NOMO-1 treated with dmso at 0.1 percent for 144 hours (cell line): ENCODE measurements around the gene PIP5KL1.

Experiments
- DNase-seq: peaks from one replicate; lab custom pipeline; 2025; ENCODE audit not compliant: unreplicated experiment; lab: John Stamatoyannopoulos, UW

The PIP5KL1 gene, protein sequence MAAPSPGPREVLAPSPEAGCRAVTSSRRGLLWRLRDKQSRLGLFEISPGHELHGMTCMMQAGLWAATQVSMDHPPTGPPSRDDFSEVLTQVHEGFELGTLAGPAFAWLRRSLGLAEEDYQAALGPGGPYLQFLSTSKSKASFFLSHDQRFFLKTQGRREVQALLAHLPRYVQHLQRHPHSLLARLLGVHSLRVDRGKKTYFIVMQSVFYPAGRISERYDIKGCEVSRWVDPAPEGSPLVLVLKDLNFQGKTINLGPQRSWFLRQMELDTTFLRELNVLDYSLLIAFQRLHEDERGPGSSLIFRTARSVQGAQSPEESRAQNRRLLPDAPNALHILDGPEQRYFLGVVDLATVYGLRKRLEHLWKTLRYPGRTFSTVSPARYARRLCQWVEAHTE

DNA sequence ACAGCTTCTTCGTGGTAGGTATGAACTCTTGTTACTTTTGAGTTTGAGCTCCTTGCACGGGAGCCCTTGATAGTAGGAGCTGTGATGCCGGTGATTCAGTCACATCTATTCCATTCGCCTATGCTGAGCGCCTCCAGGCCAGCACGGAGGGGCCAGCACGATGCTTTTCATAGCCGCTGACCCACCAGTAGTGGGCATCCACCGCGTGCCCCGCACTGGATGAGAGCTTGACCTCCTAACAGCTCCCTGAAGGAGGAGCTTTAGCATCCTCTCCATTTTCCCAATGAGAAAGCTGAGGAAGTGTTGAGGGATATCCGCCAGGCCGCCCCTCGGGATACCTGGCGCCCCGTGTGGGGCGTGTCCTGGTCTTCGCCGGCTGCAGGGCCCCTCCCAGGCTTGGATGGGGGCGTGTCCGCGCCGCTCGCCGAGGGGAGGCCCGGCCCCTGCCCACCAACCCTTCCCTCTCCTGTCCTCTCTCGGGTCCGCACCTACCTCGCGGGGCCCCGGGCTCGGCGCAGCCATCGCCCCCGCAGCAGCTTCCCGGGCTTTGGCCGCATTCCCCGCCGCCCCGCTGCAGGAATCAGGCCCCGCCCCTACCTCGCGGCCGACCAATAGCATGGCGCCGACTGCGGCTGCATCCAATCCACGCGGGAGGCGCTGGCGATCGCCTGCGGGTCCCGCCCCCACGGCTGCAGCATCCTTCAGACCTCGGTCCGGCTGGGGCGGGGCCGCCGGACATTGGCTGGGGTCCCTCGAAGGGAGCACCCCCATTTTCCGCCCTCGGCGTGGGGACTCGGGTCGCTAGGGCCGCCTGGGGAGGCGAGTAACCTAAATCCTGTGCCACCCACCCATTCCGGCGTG lies at the start of gene PIP5KL1:
PIP5KL1 (minus strand) TSS at position 547 of the 861 bp plus-strand sequence; CDS start at position 522, 25 bp downstream.
- DNase-seq, result peak; percentile 31

- DNase-seq, result no peak
Measured at GRCh38 chr9:127980060-127980705, 49.6 kb upstream of the PIP5KL1 start.

- DNase-seq, result no peak
Measured at GRCh38 chr9:127979333-127980059, 48.9 kb upstream of the PIP5KL1 start.

DNA sequence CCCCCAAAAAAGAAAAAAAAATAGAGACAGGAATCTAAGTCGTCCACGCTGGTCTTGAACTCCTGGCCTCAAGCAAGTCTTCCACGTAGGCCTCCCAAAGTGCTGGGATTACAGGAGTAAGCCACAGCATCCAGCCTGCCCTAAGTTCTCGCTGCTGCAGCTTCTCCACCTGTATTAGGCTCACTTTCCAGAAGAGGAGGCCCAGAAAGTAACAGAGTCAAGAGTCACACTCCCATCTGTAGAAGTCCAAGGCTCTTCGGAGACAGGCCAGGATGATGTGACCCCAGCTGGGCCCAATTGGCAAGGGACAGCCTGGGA lies 48.4 kb upstream of the PIP5KL1 start:
- DNase-seq, result no peak

GRCh38 chr9:127977884-127978647 lies 47.5 kb upstream of the PIP5KL1 start:
- no peak for DNase-seq

DNA sequence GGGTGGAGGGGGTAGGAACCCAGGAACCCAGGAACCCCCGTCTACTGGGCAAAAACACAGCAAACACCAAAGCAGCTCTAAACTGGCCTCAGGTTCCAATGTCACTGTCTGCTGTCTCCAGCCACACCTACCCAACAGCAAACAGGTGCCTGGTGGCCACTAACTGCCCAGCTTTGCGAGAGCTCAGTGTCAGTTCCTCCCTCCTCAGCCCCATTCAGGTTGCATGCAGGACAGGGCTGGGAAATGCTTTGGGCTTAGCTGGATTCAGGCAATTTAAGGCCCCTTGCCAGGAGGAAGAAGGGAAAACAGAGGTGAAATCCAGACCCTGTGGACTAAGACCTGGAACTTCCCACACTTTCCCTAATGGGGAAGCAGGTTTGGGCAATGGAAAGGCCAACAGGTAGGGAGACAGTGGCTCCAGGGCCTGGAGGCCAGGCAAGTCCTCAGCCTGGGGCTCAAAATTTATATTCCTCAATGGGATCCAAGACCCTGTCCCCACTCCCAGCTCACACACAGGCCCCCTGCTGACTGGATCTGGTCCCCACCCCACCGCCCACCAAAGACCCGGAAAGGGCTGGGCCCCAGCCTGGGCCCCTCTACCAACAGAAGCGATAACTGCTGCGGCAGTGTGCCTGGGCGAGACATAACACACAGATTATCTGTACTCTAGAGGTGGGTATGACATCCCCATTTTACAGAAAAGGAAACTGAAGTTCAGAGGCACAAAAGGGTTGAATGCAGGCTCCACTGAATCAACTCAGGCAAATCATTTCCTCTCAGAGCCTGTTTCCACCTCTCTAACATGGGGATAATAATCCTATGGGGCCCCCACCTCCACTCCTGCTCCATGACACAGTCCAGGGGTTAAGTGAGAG lies 46.7 kb upstream of the PIP5KL1 start:
- DNase-seq, result no peak

- no peak for DNase-seq
Measured at GRCh38 chr9:127976498-127976897, 45.9 kb upstream of the PIP5KL1 start.

DNA sequence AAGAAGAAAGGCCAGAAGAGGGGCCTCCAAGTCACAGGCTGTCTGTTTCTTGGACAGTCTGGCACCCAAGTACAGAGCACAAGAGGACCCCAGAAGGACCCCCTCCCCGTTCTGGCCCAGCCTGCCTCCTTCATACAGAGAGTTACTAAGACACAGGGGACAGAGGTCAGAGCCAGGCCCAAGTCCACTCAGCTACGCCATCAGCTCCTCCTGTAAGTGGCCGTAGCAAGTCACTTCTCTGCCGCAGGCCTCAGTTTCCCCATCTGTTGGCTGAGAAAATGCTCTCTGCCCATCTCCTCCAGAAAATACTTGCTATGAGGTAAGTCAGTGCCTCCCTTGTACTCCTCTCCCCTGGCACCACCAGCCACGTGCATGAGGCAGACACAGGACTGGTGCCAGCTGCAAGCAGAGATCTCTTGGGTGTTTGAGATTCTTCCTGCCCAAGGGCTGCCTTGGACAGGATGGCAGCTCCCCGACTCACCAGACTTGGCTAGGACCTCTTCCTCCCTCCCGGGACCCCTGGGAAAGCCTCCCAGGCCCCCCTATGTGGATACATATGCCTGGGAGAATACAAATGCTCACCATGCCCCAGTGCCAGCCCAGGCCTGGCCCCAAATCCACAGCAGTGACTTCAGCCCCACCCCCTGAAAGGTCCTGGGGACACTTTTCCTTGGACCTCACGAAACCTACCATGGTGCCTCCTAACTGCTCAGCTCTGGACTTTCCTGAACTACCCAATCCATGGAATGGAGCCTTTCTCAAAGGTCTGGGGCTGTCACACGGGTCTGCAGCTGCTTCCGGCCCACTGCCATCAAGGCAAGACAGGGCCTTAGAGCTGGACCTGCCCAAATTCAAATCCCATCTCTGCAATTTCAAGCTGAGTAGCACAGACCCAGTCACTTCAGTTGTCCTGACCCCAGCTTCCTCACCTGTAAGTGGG lies 45.1 kb upstream of the PIP5KL1 start:
- no peak for DNase-seq

DNA sequence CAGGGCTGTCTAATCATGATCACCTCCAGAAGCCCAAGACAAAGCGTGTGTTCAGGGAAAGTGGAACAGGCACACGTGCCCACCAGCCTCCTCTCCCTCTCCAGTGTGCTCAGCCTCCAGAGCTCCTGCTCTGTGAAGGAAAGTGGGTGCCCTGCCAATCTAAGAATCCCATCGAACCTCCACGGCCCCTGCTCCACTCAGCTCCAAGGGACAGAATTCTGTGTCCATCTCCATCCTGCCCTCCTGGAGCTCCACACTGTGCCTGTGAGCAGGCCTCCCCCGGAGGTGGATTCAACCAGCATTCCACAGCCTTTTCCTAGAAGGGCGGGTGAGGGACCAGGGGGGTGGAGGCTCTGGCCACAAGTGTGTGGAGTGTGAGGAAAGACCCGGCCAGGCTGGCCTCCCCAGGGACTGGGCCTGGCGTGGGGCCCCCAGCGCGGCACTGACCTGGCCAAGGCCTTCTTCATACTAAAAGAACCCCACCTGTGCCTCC lies 44.2 kb upstream of the PIP5KL1 start:
- no peak for DNase-seq

GRCh38 chr9:127974001-127974768 lies 43.6 kb upstream of the PIP5KL1 start:
- DNase-seq, result no peak

GRCh38 chr9:127973169-127974000 lies 42.8 kb upstream of the PIP5KL1 start:
- no peak for DNase-seq

- no peak for DNase-seq
Measured at GRCh38 chr9:127972236-127972871, 41.8 kb upstream of the PIP5KL1 start.

GRCh38 chr9:127971357-127972235 lies 41.0 kb upstream of the PIP5KL1 start:
- no peak for DNase-seq

- no peak for DNase-seq
Measured at GRCh38 chr9:127970401-127971313, 40.1 kb upstream of the PIP5KL1 start.
